Ishikawa (cell line): ENCODE data around the gene EVI5.

ENCODE experiments used
- CEBPB ChIP-seq: IDR thresholded peaks from 2 replicates; pipeline ENCODE4 v1.6.1; 2012
- CREB1 ChIP-seq: IDR thresholded peaks from 2 replicates; pipeline ENCODE4 v1.6.1; 2012; ENCODE audit warnings: low read depth
- EGR1 ChIP-seq: IDR thresholded peaks from 2 replicates; pipeline ENCODE4 v1.6.1; 2012
- EP300 ChIP-seq: IDR thresholded peaks from 2 replicates; pipeline ENCODE4 v1.6.1; 2012; ENCODE audit warnings: borderline replicate concordance
- FOXM1 ChIP-seq: IDR thresholded peaks from 2 replicates; pipeline ENCODE4 v1.6.1; 2012; ENCODE audit warnings: low read depth, borderline replicate concordance
- MAX ChIP-seq: IDR thresholded peaks from 2 replicates; pipeline ENCODE4 v1.6.1; 2012
- NFIC ChIP-seq: IDR thresholded peaks from 2 replicates; pipeline ENCODE4 v1.6.1; 2012
- RAD21 ChIP-seq: IDR thresholded peaks from 2 replicates; pipeline ENCODE4 v1.6.1; 2012; ENCODE audit warnings: low read depth
- REST ChIP-seq: IDR thresholded peaks from 2 replicates; pipeline ENCODE4 v1.6.1; 2012; ENCODE audit warnings: low read depth, mild to moderate bottlenecking
- TAF1 ChIP-seq: IDR thresholded peaks from 2 replicates; pipeline ENCODE4 v1.6.1; 2012; ENCODE audit warnings: low read depth, mild to moderate bottlenecking
- TCF12 ChIP-seq: IDR thresholded peaks from 2 replicates; pipeline ENCODE4 v1.6.1; 2012; ENCODE audit warnings: low read depth
- TEAD4 ChIP-seq: IDR thresholded peaks from 2 replicates; pipeline ENCODE4 v1.6.1; 2012
- YY1 ChIP-seq: IDR thresholded peaks from 2 replicates; pipeline ENCODE4 v1.6.1; 2012; ENCODE audit warnings: low read depth
- ZBTB7A ChIP-seq: IDR thresholded peaks from 2 replicates; pipeline ENCODE4 v1.6.1; 2012; ENCODE audit warnings: low read depth
- TF ChIP-seq, protein P1 (sequence below): IDR thresholded peaks from 2 replicates; pipeline ENCODE4 v1.6.1; 2012

EVI5 gene

GRCh38 chr1:92790867-92791266 lies 6.0 kb upstream of the EVI5 start:
- no peak for TF ChIP-seq EGR1
- no peak for TF ChIP-seq YY1
- TF ChIP-seq, protein P1, sequence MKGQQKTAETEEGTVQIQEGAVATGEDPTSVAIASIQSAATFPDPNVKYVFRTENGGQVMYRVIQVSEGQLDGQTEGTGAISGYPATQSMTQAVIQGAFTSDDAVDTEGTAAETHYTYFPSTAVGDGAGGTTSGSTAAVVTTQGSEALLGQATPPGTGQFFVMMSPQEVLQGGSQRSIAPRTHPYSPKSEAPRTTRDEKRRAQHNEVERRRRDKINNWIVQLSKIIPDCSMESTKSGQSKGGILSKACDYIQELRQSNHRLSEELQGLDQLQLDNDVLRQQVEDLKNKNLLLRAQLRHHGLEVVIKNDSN = no peak
- TF ChIP-seq MAX = no peak

DNA sequence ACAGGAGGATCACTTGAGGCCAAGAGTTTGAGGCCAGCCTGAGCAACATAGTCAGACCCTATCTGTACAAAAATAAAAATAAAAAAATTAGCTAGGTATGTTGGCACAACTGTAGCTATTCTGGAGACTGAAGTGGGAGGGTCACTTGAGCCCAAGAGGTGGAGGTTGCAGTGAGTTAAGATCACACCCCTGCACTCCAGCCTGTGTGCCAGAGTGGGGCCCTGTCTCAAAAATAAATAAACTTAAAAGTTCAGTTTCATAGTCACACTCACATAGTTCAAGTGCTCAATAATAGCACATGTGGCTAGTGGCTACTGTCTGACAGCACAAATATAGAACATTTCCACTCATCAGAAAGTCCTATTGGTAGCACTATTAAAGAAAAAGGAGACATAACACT lies 5.2 kb upstream of the EVI5 start:
- TF ChIP-seq CEBPB = no peak
- no peak for TF ChIP-seq EGR1
- no peak for TF ChIP-seq TCF12
- no peak for TF ChIP-seq MAX
- no peak for TF ChIP-seq EP300
- TF ChIP-seq FOXM1 = no peak
- no peak for TF ChIP-seq ZBTB7A
- TF ChIP-seq RAD21 = no peak
- no peak for TF ChIP-seq TEAD4
- TF ChIP-seq NFIC = no peak
- TF ChIP-seq CREB1 = no peak
- TF ChIP-seq, protein P1 = no peak
- no peak for TF ChIP-seq YY1
- no peak for TF ChIP-seq REST
- no peak for TF ChIP-seq TAF1

GRCh38 chr1:92786111-92786901 lies 1.4 kb upstream of the EVI5 start:
- TF ChIP-seq, protein P1 = no peak
- TF ChIP-seq NFIC (no peak), TCF12 (no peak)

DNA sequence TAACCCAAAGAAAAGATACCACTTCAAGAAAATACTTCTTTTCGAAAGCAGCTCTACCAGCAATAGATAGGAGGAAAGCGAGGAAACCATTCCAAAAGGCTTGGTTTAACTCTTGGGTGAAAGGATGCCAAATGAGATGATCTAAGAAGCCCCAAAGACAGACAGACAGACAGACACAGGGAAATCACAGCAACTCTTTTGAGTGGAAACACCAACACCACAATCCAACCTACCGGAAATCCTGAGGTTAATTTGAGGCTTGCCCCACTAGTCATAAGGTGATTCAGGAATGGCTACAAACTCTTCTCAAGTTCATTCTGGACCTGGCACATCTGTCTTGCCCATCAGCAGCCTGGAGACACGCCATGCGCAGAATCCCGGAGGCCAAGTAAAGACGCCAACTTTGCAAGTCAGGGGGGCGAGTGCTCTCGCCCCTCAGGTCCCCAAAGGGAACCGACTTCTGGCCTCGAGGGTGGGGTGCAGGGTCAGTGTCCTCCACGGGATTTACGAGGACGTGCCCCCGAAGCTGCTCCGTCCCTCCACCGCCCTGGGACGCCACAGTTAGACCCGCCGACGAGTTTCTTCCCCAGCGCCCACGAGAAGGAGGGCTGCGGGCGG lies 778 bp downstream of the EVI5 start:
- 0 out of 2 replicates have a peak, but pooled peaks have one; percentile 1 for TF ChIP-seq TAF1
- no peak for TF ChIP-seq NFIC
- TF ChIP-seq, protein P1 = no peak
- no peak for TF ChIP-seq CEBPB

- TF ChIP-seq EGR1 = no peak
- no peak for TF ChIP-seq CREB1
- no peak for TF ChIP-seq FOXM1
- no peak for TF ChIP-seq NFIC
- TF ChIP-seq, protein P1 = no peak
Observed at GRCh38 chr1:92778376-92778775, 6.5 kb downstream of the EVI5 start.

- no peak for TF ChIP-seq NFIC
- TF ChIP-seq RAD21 = no peak
- TF ChIP-seq, protein P1 = no peak
- no peak for TF ChIP-seq EGR1
- no peak for TF ChIP-seq CEBPB
- TF ChIP-seq YY1 = no peak
- TF ChIP-seq ZBTB7A = no peak
Observed at GRCh38 chr1:92774407-92774806, 10.5 kb downstream of the EVI5 start.
